Stimulated activated CD8-positive, alpha-beta memory T cell treated with anti-CD3 and anti-CD28 coated beads, Interleukin-12 subunit alpha, Interleukin-12 subunit beta, amount 100 ng/mL, for 4 hours (primary cell): Measurements from ENCODE around the gene BANF2.
"Not testable (repeated sequence)": the region's sequence is repeated elsewhere in the genome, so short reads cannot be mapped to it uniquely, and the experiment has no call there.

ENCODE experiments used
- DNase-seq: peaks from one replicate; pipeline ENCODE4 v3.0.0-alpha.2; 2020; ENCODE audit warnings: low read depth

BANF2 gene

GRCh38 chr20:17699931-17700351 lies at the start of gene BANF2:
BANF2 (plus strand) TSS chr20:17699966; CDS start chr20:17725026, 25,060 bp downstream.
- DNase-seq = no peak

- DNase-seq = no peak
These were observed 49.3 kb upstream of the BANF2 start for GRCh38 chr20:17650301-17651128.

GRCh38 chr20:17651129-17651759 lies 48.5 kb upstream of the BANF2 start:
- no peak for DNase-seq

GRCh38 chr20:17651760-17652388 lies 47.9 kb upstream of the BANF2 start:
- no peak for DNase-seq

- no peak for DNase-seq
These were observed 47.4 kb upstream of the BANF2 start for GRCh38 chr20:17652411-17652810.

GRCh38 chr20:17653835-17654648 lies 45.7 kb upstream of the BANF2 start:
- DNase-seq = no peak

- DNase-seq = no peak
These were observed 45.0 kb upstream of the BANF2 start for GRCh38 chr20:17654649-17655285.

- no peak for DNase-seq
These were observed 44.5 kb upstream of the BANF2 start for GRCh38 chr20:17655286-17655651.

- DNase-seq = no peak
These were observed 43.8 kb upstream of the BANF2 start for GRCh38 chr20:17655865-17656479.

GRCh38 chr20:17657079-17657825 lies 42.5 kb upstream of the BANF2 start:
- DNase-seq = no peak

GRCh38 chr20:17657898-17658647 lies 41.7 kb upstream of the BANF2 start:
- DNase-seq = no peak

- no peak for DNase-seq
These were observed 41.1 kb upstream of the BANF2 start for GRCh38 chr20:17658648-17658993.

GRCh38 chr20:17659344-17659743 lies 40.4 kb upstream of the BANF2 start:
- not testable (repeated sequence) for DNase-seq

GRCh38 chr20:17659801-17660200 lies 40.0 kb upstream of the BANF2 start:
- no peak for DNase-seq

- no peak for DNase-seq
These were observed 39.1 kb upstream of the BANF2 start for GRCh38 chr20:17660667-17661066.

GRCh38 chr20:17661121-17661744 lies 38.5 kb upstream of the BANF2 start:
- DNase-seq = no peak

GRCh38 chr20:17662333-17663039 lies 37.3 kb upstream of the BANF2 start:
- no peak for DNase-seq

- no peak for DNase-seq
These were observed 36.7 kb upstream of the BANF2 start for GRCh38 chr20:17663040-17663399.

GRCh38 chr20:17663486-17663885 lies 36.3 kb upstream of the BANF2 start:
- DNase-seq = no peak
